Mucosa of stomach (tissue), 1 donor: ENCODE measurements around the gene BEST3.
"Not testable (repeated sequence)": the region's sequence is repeated elsewhere in the genome, so short reads cannot be mapped to it uniquely, and the experiment has no call there.

Source experiments
- H3K27me3 ChIP-seq: one replicate; pipeline ENCODE4 v1.7.0; 2013; ENCODE audit warnings: mild to moderate bottlenecking, low read length; ENCODE audit not compliant: control insufficient read depth, insufficient read depth
- H3K36me3 ChIP-seq: one replicate; pipeline ENCODE4 v1.7.0; 2013; ENCODE audit warnings: low read length; ENCODE audit not compliant: control insufficient read depth, insufficient read depth
- H3K4me1 ChIP-seq: one replicate; pipeline ENCODE4 v1.7.0; 2013; ENCODE audit warnings: mild to moderate bottlenecking, low read length; ENCODE audit not compliant: control insufficient read depth, insufficient read depth
- H3K4me3 ChIP-seq: one replicate; pipeline ENCODE4 v1.7.0; 2013; ENCODE audit warnings: low read length
- H3K9ac ChIP-seq: one replicate; pipeline ENCODE4 v1.7.0; 2013; ENCODE audit warnings: mild to moderate bottlenecking, low read length, moderate library complexity
- H3K9me3 ChIP-seq: one replicate; pipeline ENCODE4 v1.7.0; 2013; ENCODE audit warnings: mild to moderate bottlenecking, low read length, moderate library complexity; ENCODE audit not compliant: control insufficient read depth
- donor health status: Pancreatic carcinoma.

The BEST3 gene

DNA sequence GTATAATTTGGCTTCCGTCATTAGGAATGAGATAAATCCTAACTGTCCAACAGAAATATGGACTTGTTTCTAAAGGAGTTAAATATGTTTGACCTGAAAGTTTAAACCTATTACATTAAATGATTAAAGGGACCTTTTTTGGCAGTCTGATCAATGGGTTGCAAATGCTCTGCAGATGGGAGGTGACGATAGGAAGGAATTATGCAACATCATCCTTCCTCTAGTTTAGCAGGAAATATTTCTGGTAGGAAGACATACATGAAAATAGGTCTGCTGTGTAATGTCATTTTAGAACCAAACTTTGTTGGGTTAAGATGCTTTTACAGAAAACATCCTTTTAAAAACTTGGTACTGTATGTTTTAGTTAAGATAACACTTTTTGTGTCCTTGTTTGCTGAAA lies 91.0 kb downstream of the BEST3 start:
- H3K9ac ChIP-seq = no peak overlapping the region
- no peak overlapping the region for H3K4me3 ChIP-seq
- H3K27me3 ChIP-seq = no peaks in the 10 kb centered on the region
- no peaks in the 10 kb centered on the region for H3K36me3 ChIP-seq
- H3K4me1 ChIP-seq = no peaks in the 10 kb centered on the region
- no peaks in the 10 kb centered on the region for H3K9me3 ChIP-seq

DNA sequence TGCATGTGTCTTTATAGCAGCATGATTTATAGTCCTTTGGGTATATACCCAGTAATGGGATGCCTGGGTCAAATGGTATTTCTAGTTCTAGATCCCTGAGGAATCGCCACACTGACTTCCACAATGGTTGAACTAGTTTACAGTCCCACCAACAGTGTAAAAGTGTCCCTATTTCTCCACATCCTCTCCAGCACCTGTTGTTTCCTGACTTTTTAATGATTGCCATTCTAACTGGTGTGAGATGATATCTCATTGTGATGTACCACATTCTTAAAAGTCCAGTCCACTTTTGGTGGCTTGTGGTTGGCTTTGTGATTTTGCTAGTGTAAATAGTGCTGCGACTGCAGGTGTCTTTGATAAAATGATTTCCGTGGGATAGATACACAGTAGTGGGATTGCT lies 94.8 kb downstream of the BEST3 start:
- H3K9me3 ChIP-seq = not testable (repeated sequence)

More for the DNA sequence above, 94.8 kb downstream of the BEST3 start:
- H3K27me3 ChIP-seq, H3K4me1 ChIP-seq, H3K36me3 ChIP-seq, H3K4me3 ChIP-seq, H3K9ac ChIP-seq: not testable (repeated sequence)
